ENCODE results near the gene ZNF195.
A peak's percentile ranks its signal among the peaks of the same experiment; 100 is the strongest.
"Not testable (repeated sequence)": the region's sequence is repeated elsewhere in the genome, so short reads cannot be mapped to it uniquely, and the experiment has no call there.

Gene ZNF195

DNA sequence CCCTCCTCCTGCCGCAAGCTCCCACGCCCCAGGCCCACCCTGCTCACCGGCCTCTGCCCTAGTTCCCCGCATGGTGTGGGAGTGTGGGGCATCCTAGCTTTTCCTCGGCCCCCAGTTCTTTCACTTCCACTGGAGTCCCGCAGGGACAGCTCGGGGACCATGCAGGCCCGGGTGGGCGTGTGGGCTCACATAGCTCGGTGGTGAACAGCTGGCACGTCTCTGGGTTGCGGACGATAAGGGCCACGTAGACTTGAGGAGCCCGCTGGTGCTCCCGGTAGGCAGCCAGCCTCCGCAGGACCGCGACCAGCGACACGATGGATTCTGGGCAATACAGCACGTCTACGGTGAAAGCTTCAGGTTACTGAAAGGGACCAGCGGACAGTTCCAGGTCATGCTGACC lies 34.7 kb upstream of the ZNF195 start:
- not testable (repeated sequence) for H3K27me3 ChIP-seq; H3K36me3 ChIP-seq; H3K4me3 ChIP-seq (ENCODE audit: low read depth in 1 of 2, low read length in 1 of 2); H3K9me3 ChIP-seq; H3K27ac ChIP-seq; H3K4me1 ChIP-seq (ENCODE audit: control insufficient read depth in 1 of 2, insufficient read depth in 1 of 2, low read depth in 1 of 2, low read length in 1 of 2)

DNA sequence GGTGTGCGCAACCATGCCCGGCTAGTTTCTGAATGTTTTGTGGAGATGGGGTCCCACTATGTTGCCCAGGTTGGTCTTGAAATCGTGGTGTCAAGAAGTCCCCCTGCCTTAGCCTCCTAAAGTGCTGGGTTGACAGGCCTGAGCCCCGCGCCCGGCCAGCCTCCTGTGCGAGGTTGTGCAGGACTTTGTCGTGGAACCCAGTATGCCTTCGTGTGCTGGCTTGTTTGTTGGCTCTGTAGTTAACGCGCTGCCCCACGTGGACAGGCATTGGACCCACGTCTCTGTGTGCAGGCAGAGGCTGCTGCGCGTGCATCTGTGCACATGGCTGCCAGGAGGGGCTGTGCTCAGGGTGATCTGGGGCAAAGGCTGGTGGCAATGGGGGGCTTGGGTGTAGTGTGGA lies 33.9 kb upstream of the ZNF195 start:
- Histone ChIP-seq H3K4me3 (ENCODE audit: low read depth in 1 of 2, low read length in 1 of 2) (no peak overlapping the region), H3K27me3 (no peaks in the 10 kb centered on the region), H3K4me1 (ENCODE audit: control insufficient read depth in 1 of 2, insufficient read depth in 1 of 2, low read depth in 1 of 2, low read length in 1 of 2) (no peaks in the 10 kb centered on the region), H3K36me3 (no peaks in the 10 kb centered on the region), H3K27ac (no peak overlapping the region), H3K9me3 (no peaks in the 10 kb centered on the region)
- TF ChIP-seq, protein P1, sequence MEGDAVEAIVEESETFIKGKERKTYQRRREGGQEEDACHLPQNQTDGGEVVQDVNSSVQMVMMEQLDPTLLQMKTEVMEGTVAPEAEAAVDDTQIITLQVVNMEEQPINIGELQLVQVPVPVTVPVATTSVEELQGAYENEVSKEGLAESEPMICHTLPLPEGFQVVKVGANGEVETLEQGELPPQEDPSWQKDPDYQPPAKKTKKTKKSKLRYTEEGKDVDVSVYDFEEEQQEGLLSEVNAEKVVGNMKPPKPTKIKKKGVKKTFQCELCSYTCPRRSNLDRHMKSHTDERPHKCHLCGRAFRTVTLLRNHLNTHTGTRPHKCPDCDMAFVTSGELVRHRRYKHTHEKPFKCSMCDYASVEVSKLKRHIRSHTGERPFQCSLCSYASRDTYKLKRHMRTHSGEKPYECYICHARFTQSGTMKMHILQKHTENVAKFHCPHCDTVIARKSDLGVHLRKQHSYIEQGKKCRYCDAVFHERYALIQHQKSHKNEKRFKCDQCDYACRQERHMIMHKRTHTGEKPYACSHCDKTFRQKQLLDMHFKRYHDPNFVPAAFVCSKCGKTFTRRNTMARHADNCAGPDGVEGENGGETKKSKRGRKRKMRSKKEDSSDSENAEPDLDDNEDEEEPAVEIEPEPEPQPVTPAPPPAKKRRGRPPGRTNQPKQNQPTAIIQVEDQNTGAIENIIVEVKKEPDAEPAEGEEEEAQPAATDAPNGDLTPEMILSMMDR (IDR thresholded peaks at IDR 0.05), result no peak

DNA sequence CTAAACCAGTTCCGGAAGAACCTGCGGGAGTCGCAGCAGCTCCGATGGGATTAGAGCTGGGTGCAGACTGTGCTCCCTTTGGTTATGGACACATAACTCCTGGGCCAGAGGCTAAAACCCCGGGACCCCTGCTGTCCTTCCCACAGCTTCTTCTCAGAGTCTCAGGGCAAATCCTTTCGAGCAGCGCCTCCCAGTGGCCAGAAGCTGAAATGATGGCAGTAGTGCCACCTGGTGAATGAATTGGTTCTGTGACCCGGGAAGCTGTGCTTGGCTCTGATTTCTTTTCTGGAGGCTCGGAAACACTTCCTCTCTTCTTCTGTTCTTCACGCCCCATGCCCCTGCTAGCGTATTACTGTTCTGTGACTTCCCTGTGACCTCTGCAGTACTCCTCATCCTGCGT lies 29.8 kb upstream of the ZNF195 start:
- not testable (repeated sequence) for H3K36me3 ChIP-seq; H3K9me3 ChIP-seq; H3K27me3 ChIP-seq; H3K4me3 ChIP-seq (ENCODE audit: low read depth in 1 of 2, low read length in 1 of 2); H3K4me1 ChIP-seq (ENCODE audit: control insufficient read depth in 1 of 2, insufficient read depth in 1 of 2, low read depth in 1 of 2, low read length in 1 of 2); H3K27ac ChIP-seq
- TF ChIP-seq, protein P1 (IDR thresholded peaks at IDR 0.05), result peak; percentile 49

DNA sequence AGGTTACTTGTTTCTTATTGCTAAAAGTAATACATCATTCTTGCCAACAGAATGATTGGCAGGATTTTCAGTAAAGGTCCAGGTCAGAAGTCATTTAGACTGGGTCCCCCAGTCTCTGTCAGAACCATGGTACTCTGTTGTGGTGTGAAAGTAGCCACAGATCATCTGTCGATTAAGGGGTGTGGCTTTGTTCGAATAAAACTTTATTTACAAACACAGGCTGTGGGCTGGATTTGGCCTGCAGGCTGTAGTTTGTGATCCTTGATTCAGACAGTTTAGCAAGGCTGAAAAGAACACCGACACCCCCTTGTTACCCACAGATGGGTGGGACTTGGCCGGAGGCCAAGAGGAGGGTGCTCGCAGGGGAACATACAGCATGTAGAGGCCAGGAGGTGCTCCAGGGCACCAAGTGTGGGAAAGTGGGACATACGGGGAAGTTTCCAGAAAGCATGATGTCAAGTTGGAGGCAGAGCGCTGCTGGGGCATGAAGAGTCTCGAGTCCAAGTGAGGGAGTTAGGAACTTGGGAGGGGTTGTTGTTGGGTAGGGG lies 29.2 kb upstream of the ZNF195 start:
- not testable (repeated sequence) for H3K4me3 ChIP-seq (ENCODE audit: low read depth in 1 of 2, low read length in 1 of 2); H3K36me3 ChIP-seq; H3K9me3 ChIP-seq; H3K27me3 ChIP-seq; H3K27ac ChIP-seq; H3K4me1 ChIP-seq (ENCODE audit: control insufficient read depth in 1 of 2, insufficient read depth in 1 of 2, low read depth in 1 of 2, low read length in 1 of 2)

DNA sequence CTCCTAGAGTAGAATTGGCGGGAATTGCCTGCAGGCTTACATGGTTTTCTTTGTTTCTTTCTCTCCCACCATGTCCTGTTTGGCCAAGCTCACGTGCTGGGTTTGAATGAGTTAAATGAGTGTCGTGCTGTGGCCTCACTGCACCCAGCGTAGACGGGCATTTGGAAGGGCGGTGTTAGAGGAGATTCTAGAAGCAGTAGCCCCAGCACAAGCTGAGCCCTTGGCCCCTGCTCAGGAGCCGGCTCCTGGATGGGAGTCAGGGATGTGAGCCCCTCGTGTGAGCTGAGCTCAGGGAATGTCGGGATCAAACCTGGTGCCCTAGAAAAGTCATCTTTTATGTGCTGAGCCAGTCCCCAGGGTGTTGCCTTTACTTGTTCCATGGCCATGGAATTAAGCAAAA lies 28.0 kb upstream of the ZNF195 start:
- H3K4me1 ChIP-seq (ENCODE audit: control insufficient read depth in 1 of 2, insufficient read depth in 1 of 2, low read depth in 1 of 2, low read length in 1 of 2); H3K9me3 ChIP-seq; H3K36me3 ChIP-seq; H3K4me3 ChIP-seq (ENCODE audit: low read depth in 1 of 2, low read length in 1 of 2); H3K27me3 ChIP-seq; H3K27ac ChIP-seq: not testable (repeated sequence)

DNA sequence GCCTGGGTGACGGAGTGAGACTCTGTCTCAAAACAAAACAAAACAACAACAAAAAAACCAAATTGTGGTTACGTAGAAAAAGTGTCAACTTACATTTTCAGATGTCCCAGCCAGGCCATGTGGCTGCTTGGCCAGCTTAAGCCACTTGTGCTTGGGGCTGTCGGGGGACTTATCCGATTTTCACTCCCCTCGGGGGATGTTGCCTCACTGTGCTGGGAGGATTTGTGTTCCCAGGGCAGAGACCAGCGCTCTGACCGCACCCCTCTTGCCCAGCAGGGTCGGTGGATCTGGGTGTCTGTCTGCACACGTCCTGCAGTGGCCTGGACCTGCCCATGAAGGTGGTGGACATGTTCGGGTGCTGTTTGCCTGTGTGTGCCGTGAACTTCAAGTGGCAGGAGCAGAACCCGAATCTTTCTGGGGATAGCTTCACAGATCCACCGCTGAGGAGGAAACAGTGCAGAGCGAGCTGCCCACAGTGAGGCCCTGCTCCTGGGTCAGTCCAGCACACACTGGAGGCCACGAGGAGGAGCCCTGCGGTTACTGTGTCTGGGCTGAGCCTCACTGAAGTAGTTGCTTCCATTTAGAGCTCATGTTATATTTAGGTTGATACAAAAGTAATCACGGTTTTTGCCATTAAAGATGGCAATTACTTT lies 27.4 kb upstream of the ZNF195 start:
- not testable (repeated sequence) for H3K4me3 ChIP-seq (ENCODE audit: low read depth in 1 of 2, low read length in 1 of 2); H3K36me3 ChIP-seq; H3K27me3 ChIP-seq; H3K27ac ChIP-seq; H3K4me1 ChIP-seq (ENCODE audit: control insufficient read depth in 1 of 2, insufficient read depth in 1 of 2, low read depth in 1 of 2, low read length in 1 of 2); H3K9me3 ChIP-seq

DNA sequence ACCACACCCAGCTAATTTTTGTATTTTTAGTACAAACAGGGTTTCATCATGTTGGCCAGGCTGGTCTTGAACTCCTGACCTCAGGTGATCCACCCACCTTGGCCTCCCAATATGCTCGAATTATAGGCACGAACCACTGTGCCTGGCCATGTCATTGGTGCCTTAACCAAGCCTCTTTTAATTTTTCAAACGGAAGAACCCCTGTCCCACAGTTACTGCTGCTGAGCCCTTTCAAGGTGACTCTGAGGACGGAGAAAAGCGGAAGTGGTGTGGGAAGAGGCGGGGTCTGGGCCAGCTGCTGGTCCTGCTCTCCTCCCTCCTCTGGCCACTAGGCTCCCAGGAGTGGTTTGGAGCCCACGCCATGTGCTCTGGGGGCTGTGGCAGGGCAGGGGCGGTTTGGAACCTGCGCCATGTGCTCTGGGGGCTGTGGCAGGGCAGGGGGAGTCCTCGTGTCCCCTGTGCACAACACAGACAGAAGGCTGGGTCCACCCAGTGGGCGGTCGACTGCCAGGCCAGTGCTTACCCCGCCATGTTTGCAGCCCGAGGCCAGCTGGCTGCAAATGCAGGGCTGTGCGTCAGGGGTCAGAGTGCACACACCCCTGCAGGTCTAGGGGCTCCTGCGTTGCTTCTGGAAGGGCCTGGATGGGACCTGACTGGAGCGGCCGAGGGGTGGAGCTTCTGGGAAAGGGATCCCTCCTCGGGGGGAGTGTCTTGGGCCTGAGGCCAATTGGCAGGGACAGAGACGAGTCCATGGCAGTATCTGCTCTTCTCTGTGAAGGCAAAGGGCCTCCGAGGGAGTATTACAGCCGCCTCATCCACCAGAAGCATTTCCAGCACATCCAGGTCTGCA lies 25.4 kb upstream of the ZNF195 start:
- not testable (repeated sequence) for H3K36me3 ChIP-seq, H3K27me3 ChIP-seq

DNA sequence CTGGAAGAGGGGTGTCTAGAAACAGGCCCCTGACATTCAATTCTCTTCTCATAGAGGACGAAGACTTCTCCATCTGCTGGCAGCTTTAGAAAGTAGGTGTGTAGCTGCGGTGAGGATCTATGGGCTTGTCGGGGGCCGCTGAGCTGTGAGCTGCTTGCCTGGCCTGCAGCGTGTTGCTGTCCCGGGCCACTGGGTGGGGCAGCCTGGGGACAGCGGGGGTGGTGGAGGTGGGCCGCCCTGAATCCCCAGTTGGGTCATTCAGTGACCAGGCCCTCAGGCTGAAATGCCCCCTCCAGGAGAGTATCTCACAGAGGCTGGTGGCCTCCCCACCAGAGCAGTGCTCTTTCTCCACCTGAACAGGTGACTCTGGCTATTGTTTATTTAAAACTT lies 23.9 kb upstream of the ZNF195 start:
- not testable (repeated sequence) for H3K27ac ChIP-seq; H3K36me3 ChIP-seq; H3K27me3 ChIP-seq; H3K9me3 ChIP-seq; H3K4me1 ChIP-seq (ENCODE audit: control insufficient read depth in 1 of 2, insufficient read depth in 1 of 2, low read depth in 1 of 2, low read length in 1 of 2); H3K4me3 ChIP-seq (ENCODE audit: low read depth in 1 of 2, low read length in 1 of 2)

More for the DNA sequence above, 25.4 kb upstream of the ZNF195 start:
- not testable (repeated sequence) for H3K4me1 ChIP-seq (ENCODE audit: control insufficient read depth in 1 of 2, insufficient read depth in 1 of 2, low read depth in 1 of 2, low read length in 1 of 2); H3K4me3 ChIP-seq (ENCODE audit: low read depth in 1 of 2, low read length in 1 of 2); H3K9me3 ChIP-seq; H3K27ac ChIP-seq

DNA sequence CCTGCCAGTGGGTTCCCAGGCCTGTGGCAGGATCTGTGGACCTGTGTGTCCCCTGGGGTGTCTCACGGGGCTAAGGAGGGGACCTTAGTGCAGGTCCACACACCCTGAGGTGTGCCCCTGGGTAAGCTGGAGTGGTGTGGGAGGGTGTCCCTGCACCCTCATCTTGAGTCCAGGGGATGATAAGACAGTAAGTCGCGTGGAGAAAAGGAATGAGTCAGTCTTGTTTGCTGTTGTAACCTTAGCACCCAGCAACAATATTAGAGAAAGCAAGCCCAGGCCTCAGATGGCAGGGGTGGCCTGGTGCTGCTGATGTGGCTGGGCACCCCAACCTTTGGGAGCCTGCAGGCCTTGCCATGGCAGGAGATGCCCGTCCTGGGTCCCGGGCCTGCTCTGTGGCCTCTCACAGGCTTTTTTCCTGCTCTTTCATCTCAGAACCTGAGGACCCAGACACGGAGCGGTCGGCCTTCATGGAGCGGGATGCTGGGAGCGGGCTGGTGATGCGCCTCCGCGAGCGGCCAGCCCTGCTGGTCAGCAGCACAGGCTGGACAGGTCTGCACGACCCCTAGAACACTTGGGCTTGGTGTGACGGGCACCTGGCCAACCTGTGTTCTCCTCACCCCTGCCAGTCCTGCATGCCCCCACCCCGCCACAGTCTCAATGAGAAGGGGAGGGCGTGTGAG lies 23.4 kb upstream of the ZNF195 start:
- H3K27me3 ChIP-seq; H3K4me1 ChIP-seq (ENCODE audit: control insufficient read depth in 1 of 2, insufficient read depth in 1 of 2, low read depth in 1 of 2, low read length in 1 of 2); H3K9me3 ChIP-seq; H3K4me3 ChIP-seq (ENCODE audit: low read depth in 1 of 2, low read length in 1 of 2); H3K36me3 ChIP-seq; H3K27ac ChIP-seq: not testable (repeated sequence)

DNA sequence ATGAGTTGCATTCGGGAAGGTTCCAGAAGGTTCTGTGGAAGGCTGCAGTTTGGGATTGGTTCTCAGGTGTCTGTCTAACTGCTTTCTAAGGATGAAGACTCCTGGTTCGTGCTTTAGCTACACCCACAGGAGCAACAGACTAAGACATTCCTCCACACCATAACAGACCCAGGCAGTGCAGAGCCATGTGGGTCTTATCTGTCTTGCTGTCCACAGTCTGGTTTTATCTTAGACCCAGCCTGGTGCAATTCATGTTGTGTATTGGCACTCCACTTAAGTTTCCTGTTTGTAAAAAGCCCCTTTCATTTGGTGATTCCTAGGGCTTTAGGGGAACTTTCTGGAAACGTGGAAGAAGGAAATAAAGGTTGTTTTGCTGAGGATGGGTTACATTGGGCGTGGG lies 22.1 kb upstream of the ZNF195 start:
- not testable (repeated sequence) for H3K9me3 ChIP-seq; H3K36me3 ChIP-seq; H3K27ac ChIP-seq; H3K4me1 ChIP-seq (ENCODE audit: control insufficient read depth in 1 of 2, insufficient read depth in 1 of 2, low read depth in 1 of 2, low read length in 1 of 2); H3K27me3 ChIP-seq; H3K4me3 ChIP-seq (ENCODE audit: low read depth in 1 of 2, low read length in 1 of 2)

DNA sequence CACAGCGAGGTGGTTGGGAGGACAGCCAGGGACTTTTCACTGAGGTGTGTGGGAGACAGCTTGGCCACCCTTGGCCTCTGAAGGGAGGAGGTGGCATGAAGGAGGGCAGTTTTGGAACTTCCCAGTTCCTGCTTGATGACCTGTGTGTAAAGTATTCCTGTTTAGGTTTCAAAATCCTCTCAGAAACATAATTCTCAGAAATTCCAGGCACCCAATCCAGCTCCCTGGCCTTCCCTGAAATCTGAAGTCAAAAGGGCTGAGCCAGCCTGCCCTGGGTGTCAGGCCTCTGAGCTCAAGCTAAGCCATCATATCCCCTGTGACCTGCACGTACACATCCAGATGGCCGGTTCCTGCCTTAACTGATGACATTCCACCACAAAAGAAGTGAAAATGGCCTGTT lies 19.6 kb upstream of the ZNF195 start:
- H3K4me3 ChIP-seq (ENCODE audit: low read depth in 1 of 2, low read length in 1 of 2); H3K36me3 ChIP-seq; H3K4me1 ChIP-seq (ENCODE audit: control insufficient read depth in 1 of 2, insufficient read depth in 1 of 2, low read depth in 1 of 2, low read length in 1 of 2); H3K9me3 ChIP-seq; H3K27me3 ChIP-seq; H3K27ac ChIP-seq: not testable (repeated sequence)
